ENCODE data around the gene RNF13. TPM values are rescaled to one million over a fixed set of nuclear protein-coding genes. Genes with fewer than 3 reads are reported as not detected.

RNF13 gene
- total and polyA plus RNA-seq, 2 donors (not counting 3 experiments of a cell fraction or from before 2014, with no cell fraction given): 16.4 to 27.1 TPM

DNA sequence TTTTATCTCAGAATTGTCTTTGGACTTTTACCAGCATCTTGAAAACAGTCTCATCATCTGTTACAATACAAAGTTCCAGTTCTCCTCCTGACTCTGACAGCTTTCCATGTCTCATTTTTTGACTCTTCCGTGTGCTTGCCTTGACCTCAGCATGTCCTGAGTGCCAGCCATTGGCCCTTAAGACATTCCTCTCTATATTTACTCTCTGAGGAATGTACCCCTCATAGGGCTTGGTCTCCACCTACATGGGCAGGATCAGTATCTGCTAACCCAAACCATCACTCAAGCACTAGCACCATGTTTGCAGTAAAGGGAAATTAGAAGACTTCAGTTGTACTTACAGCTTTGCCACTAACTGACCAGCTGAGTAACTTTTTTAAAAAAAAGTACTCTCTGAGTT lies 36.8 kb upstream of the RNF13 start:
- no TSS peak for BruUV-seq (replicated peaks)
- Histone ChIP-seq H4K20me1 (replicated peaks; ENCODE audit: control insufficient read depth, extremely low read depth, insufficient read depth, low read length) (no peaks in the 10 kb centered on the region), H3K4me1 (ENCODE audit: control insufficient read depth, extremely low read depth, insufficient read depth, low read length) (no peaks in the 10 kb centered on the region), H3K4me3 (replicated peaks in 1 of 3; ENCODE audit: insufficient read depth in 1 of 3, low read depth in 1 of 3, low read length in 3 of 3) (no peak overlapping the region), H3K9me1 (replicated peaks; ENCODE audit: control insufficient read depth, extremely low read depth, insufficient read depth, low read length) (no peaks in the 10 kb centered on the region), H3K9ac (replicated peaks; ENCODE audit: extremely low read depth, insufficient read depth, low read length) (no peak overlapping the region), H2AFZ (ENCODE audit: low read depth, low read length) (no peak overlapping the region), H3K27ac (ENCODE audit: insufficient read depth, low read depth, low read length) (no peak overlapping the region), H3K9me3 (replicated peaks; ENCODE audit: control insufficient read depth, insufficient read depth, low read length) (no peaks in the 10 kb centered on the region), H3K27me3 (ENCODE audit: control insufficient read depth in 2 of 2, insufficient read depth in 2 of 2, low read length in 2 of 2) (no peaks in the 10 kb centered on the region), H3K79me2 (ENCODE audit: control insufficient read depth, insufficient read depth, low read length) (no peaks in the 10 kb centered on the region), H3K36me3 (ENCODE audit: control insufficient read depth in 2 of 2, extremely low read depth in 1 of 2, insufficient read depth in 2 of 2, low read length in 2 of 2) (no peaks in the 10 kb centered on the region), H3K4me2 (ENCODE audit: insufficient read depth, low read length) (no peak overlapping the region)
- ChIA-PET CTCF (interaction anchor here (1.7 to 4.6 kb wide), 3 partner anchors 9 to 59 kb away, joined by 3 to 41 read pairs (median 38); no protein-coding TSS in a partner anchor), POLR2A (no interaction called here)
- FAIRE-seq (no peak), DNase-seq (ENCODE audit: low read depth, low spot score) (no peak)
- intact Hi-C loops (cut with micrococcal nuclease): no loop called here
- dilution Hi-C loops (cut with MboI; ENCODE audit: extremely low pct_ligation_motif_present, low sequenced_read_pairs): no loop called here
- TF ChIP-seq, protein P1, sequence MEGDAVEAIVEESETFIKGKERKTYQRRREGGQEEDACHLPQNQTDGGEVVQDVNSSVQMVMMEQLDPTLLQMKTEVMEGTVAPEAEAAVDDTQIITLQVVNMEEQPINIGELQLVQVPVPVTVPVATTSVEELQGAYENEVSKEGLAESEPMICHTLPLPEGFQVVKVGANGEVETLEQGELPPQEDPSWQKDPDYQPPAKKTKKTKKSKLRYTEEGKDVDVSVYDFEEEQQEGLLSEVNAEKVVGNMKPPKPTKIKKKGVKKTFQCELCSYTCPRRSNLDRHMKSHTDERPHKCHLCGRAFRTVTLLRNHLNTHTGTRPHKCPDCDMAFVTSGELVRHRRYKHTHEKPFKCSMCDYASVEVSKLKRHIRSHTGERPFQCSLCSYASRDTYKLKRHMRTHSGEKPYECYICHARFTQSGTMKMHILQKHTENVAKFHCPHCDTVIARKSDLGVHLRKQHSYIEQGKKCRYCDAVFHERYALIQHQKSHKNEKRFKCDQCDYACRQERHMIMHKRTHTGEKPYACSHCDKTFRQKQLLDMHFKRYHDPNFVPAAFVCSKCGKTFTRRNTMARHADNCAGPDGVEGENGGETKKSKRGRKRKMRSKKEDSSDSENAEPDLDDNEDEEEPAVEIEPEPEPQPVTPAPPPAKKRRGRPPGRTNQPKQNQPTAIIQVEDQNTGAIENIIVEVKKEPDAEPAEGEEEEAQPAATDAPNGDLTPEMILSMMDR (IDR thresholded peaks at IDR 0.05; ENCODE audit: extremely low read depth in 1 of 2, insufficient read depth in 1 of 2, low read depth in 1 of 2, low read length in 2 of 2): no peak
- TF ChIP-seq POLR2AphosphoS5 (IDR thresholded peaks at IDR 0.05; ENCODE audit: insufficient read depth, low read depth, low read length): no peak
- TF ChIP-seq GATA2 (IDR thresholded peaks at IDR 0.05; ENCODE audit: insufficient read depth, insufficient read length, low read depth, low read length): no peak
- TF ChIP-seq EZH2 (IDR thresholded peaks at IDR 0.05; ENCODE audit: borderline replicate concordance, low read depth, low read length, severe bottlenecking): no peak
- no peak for TF ChIP-seq POLR2A (IDR thresholded peaks at IDR 0.05; ENCODE audit: low read depth, low read length)
- no peak for TF ChIP-seq MYC (IDR thresholded peaks at IDR 0.05; ENCODE audit: low read depth, low read length)
- TF ChIP-seq, protein P2, sequence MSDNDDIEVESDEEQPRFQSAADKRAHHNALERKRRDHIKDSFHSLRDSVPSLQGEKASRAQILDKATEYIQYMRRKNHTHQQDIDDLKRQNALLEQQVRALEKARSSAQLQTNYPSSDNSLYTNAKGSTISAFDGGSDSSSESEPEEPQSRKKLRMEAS (IDR thresholded peaks at IDR 0.05; ENCODE audit: insufficient read depth, insufficient read length): no peak
- TF ChIP-seq FOS (IDR thresholded peaks at IDR 0.05; ENCODE audit: borderline replicate concordance, insufficient read depth, low read length): no peak
- TF ChIP-seq JUN (IDR thresholded peaks at IDR 0.05; ENCODE audit: borderline replicate concordance, insufficient read depth, insufficient read length, low read depth): no peak

Data from endothelial cell of umbilical vein (primary cell).